IMR-90 (cell line): ENCODE data around the gene STXBP2. TPM values are rescaled to one million over a fixed set of nuclear protein-coding genes. Genes with fewer than 3 reads are reported as not detected.

Experiments used
- ATAC-seq: fragments of 200-7000 bp; cut with Tn5 transposase; 2 replicates; pipeline ENCODE4 v1.9.1; 2020; ENCODE audit warnings: low read depth, mild to moderate bottlenecking, moderate library complexity
- BruUV-seq: library from RNA; stranded (reverse); fragments of 400-500 nt; replicated peaks from 2 replicates; lab custom pipeline; 2021; lab: Mats Ljungman, UMichigan
- CTCF ChIA-PET: fragments of 300-600 bp; formaldehyde crosslinking; extraction: SDS; loops from one replicate; lab custom pipeline; 2021; ENCODE audit warnings: antibody characterized with exemption; lab: Yijun Ruan, JAX
- POLR2A ChIA-PET: fragments of 300-600 bp; sonication (Branson Sonifier 250); formaldehyde crosslinking; loops from one replicate; lab custom pipeline; 2022; ENCODE audit warnings: antibody characterized with exemption; ENCODE audit not compliant: unreplicated experiment; lab: Charles Lee
- DNase-seq: peaks from one replicate; pipeline ENCODE4 v3.0.0; 2013
- H2AFZ ChIP-seq: replicated peaks from 2 replicates; pipeline ENCODE3; 2013; ENCODE audit warnings: low read length, mild to moderate bottlenecking; ENCODE audit not compliant: poor library complexity
- H2AK5ac ChIP-seq: 2 replicates; pipeline ENCODE4 v1.6.1; 2013; ENCODE audit warnings: low read depth, low read length, inconsistent platforms
- H2AK9ac ChIP-seq: replicated peaks from 2 replicates; pipeline ENCODE3; 2013; ENCODE audit warnings: mild to moderate bottlenecking, low read depth, low read length, moderate library complexity; ENCODE audit not compliant: poor library complexity
- H2BK120ac ChIP-seq: 2 replicates; pipeline ENCODE4 v1.6.1; 2013; ENCODE audit warnings: low read depth, low read length, inconsistent platforms
- H2BK15ac ChIP-seq: 3 replicates; pipeline ENCODE4 v1.6.1; 2013; ENCODE audit warnings: low read depth, low read length, inconsistent platforms
- H2BK20ac ChIP-seq: 2 replicates; pipeline ENCODE4 v1.6.1; 2013; ENCODE audit warnings: low read depth, mild to moderate bottlenecking, inconsistent platforms, low read length, moderate library complexity
- H2BK5ac ChIP-seq: 2 replicates; pipeline ENCODE4 v1.6.1; 2013; ENCODE audit warnings: mild to moderate bottlenecking, low read depth, low read length, inconsistent platforms; ENCODE audit not compliant: poor library complexity, severe bottlenecking
- H3K14ac ChIP-seq: replicated peaks from 2 replicates; pipeline ENCODE4 v1.6.1; 2013; ENCODE audit warnings: low read depth, low read length, inconsistent platforms
- H3K18ac ChIP-seq: 2 replicates; pipeline ENCODE4 v1.6.1; 2013; ENCODE audit warnings: low read depth, low read length, control low read depth
- H3K23ac ChIP-seq: 2 replicates; pipeline ENCODE4 v1.6.1; 2013; ENCODE audit warnings: low read depth, low read length, inconsistent platforms
- H3K27ac ChIP-seq: 2 replicates; pipeline ENCODE4 v1.5.1; 2013; ENCODE audit warnings: mild to moderate bottlenecking, control low read depth, low read length; ENCODE audit not compliant: insufficient read depth
- H3K27me3 ChIP-seq: 2 replicates; pipeline ENCODE4 v1.6.1; 2013; ENCODE audit warnings: low read length; ENCODE audit not compliant: control insufficient read depth, insufficient read depth
- H3K36me3 ChIP-seq: 2 replicates; pipeline ENCODE4 v1.6.1; 2013; ENCODE audit warnings: low read length, mixed read lengths; ENCODE audit not compliant: control insufficient read depth, insufficient read depth
- H3K4ac ChIP-seq: 2 replicates; pipeline ENCODE4 v1.6.1; 2013; ENCODE audit warnings: low read depth, low read length, inconsistent platforms
- H3K4me1 ChIP-seq: 2 replicates; pipeline ENCODE4 v1.6.1; 2013; ENCODE audit warnings: low read length, mixed read lengths; ENCODE audit not compliant: control insufficient read depth, insufficient read depth
- H3K4me2 ChIP-seq: 2 replicates; pipeline ENCODE4 v1.6.1; 2013; ENCODE audit warnings: low read depth, mild to moderate bottlenecking, control low read depth, low read length, moderate library complexity
- H3K4me3 ChIP-seq: 2 replicates; pipeline ENCODE4 v1.5.1; 2013; ENCODE audit warnings: low read depth, mild to moderate bottlenecking, control low read depth, low read length, moderate library complexity; ENCODE audit not compliant: insufficient read depth
- H3K56ac ChIP-seq: 2 replicates; pipeline ENCODE4 v1.6.1; 2013; ENCODE audit warnings: low read length, inconsistent platforms; ENCODE audit not compliant: insufficient read depth; ENCODE audit errors: extremely low read depth
- H3K79me1 ChIP-seq, 2 experiments: 2 replicates each; pipeline ENCODE4 v1.6.1; 2013; ENCODE audit warnings: low read length in 2 of 2, inconsistent platforms in 1 of 2, low read depth in 1 of 2
- H3K9ac ChIP-seq: 2 replicates; pipeline ENCODE4 v1.6.1; 2013; ENCODE audit warnings: low read depth, low read length, control low read depth
- H3K9me1 ChIP-seq: 2 replicates; pipeline ENCODE4 v1.6.1; 2013; ENCODE audit warnings: low read length, inconsistent platforms; ENCODE audit not compliant: insufficient read depth
- H3K9me3 ChIP-seq: 2 replicates; pipeline ENCODE4 v1.6.1; 2013; ENCODE audit warnings: low read length; ENCODE audit not compliant: control insufficient read depth, insufficient read depth
- H4K20me1 ChIP-seq: 2 replicates; pipeline ENCODE4 v1.6.1; 2013; ENCODE audit warnings: low read length, inconsistent platforms; ENCODE audit not compliant: insufficient read depth
- H4K5ac ChIP-seq: 2 replicates; pipeline ENCODE4 v1.6.1; 2013; ENCODE audit warnings: mild to moderate bottlenecking, low read depth, low read length, control low read depth
- H4K8ac ChIP-seq, 2 experiments: 2 replicates each; pipeline ENCODE4 v1.6.1; 2013; ENCODE audit warnings: low read depth in 2 of 2, low read length in 2 of 2, control low read depth in 1 of 2, inconsistent platforms in 1 of 2
- H4K91ac ChIP-seq: 2 replicates; pipeline ENCODE4 v1.6.1; 2013; ENCODE audit warnings: low read depth, low read length, inconsistent platforms; ENCODE audit not compliant: insufficient read depth
- CEBPB ChIP-seq: IDR thresholded peaks from 2 replicates; pipeline ENCODE4 v1.6.1; 2012; ENCODE audit warnings: low read depth, low read length, improper control_type of control experiment
- MAFK ChIP-seq: IDR thresholded peaks from 2 replicates; pipeline ENCODE4 v1.6.1; 2012; ENCODE audit warnings: low read depth, low read length, improper control_type of control experiment
- MAZ ChIP-seq: IDR thresholded peaks from 2 replicates; pipeline ENCODE4 v1.6.1; 2012; ENCODE audit warnings: low read depth, mild to moderate bottlenecking, low read length, improper control_type of control experiment, moderate library complexity, borderline replicate concordance
- RFX5 ChIP-seq: IDR thresholded peaks from 2 replicates; pipeline ENCODE4 v1.8.0; 2012; ENCODE audit warnings: low read depth, mild to moderate bottlenecking, low read length, moderate library complexity
- WGBS, 2 experiments: methylation state at CpG; one replicate each; pipeline versions ENCODE4 v1.1.5 to v1.1.7; 2013; ENCODE audit warnings: missing lambda C conversion rate in 2 of 2; ENCODE audit not compliant: insufficient read length in 1 of 2; ENCODE audit errors: extremely low coverage in 2 of 2; 5-methylcytosine and 5-hydroxymethylcytosine counted together
- dilution Hi-C: fragments of 300-500 bp; cut with HindIII; formaldehyde crosslinking; loops from one replicate; pipeline ENCODE4 v1.14.3; 2018; ENCODE audit warnings: low sequenced_read_pairs; ENCODE audit not compliant: unreplicated experiment
- in situ Hi-C: fragments of 300-500 bp; cut with MboI; formaldehyde crosslinking; loops from 3 replicates; pipeline ENCODE4 v1.14.3; 2019; ENCODE audit warnings: low sequenced_read_pairs, inconsistent platforms, mixed read lengths
- intact Hi-C: fragments of 100-400 bp; cut with micrococcal nuclease; formaldehyde crosslinking; loops from 2 replicates; pipeline ENCODE4 v1.10.0; 2022
- polyA plus RNA-seq, 3 experiments: library from polyadenylated mRNA; depleted of rRNA; stranded (reverse); fragments of >200 nt; gene quantifications; 2 replicates each; pipeline ENCODE4 v1.2.3, GENCODE V29; 2012; ENCODE audit warnings: low replicate concordance in 1 of 3
- total RNA-seq: library from RNA; depleted of rRNA; stranded (reverse); fragments of >200 nt; gene quantifications from 2 replicates; pipeline ENCODE4 v1.2.3, GENCODE V29; 2012

Gene STXBP2
- total and polyA plus RNA-seq, 2 of the 4 experiments (the other 2 are of a cell fraction), result 3.9 to 12.6 TPM

DNA sequence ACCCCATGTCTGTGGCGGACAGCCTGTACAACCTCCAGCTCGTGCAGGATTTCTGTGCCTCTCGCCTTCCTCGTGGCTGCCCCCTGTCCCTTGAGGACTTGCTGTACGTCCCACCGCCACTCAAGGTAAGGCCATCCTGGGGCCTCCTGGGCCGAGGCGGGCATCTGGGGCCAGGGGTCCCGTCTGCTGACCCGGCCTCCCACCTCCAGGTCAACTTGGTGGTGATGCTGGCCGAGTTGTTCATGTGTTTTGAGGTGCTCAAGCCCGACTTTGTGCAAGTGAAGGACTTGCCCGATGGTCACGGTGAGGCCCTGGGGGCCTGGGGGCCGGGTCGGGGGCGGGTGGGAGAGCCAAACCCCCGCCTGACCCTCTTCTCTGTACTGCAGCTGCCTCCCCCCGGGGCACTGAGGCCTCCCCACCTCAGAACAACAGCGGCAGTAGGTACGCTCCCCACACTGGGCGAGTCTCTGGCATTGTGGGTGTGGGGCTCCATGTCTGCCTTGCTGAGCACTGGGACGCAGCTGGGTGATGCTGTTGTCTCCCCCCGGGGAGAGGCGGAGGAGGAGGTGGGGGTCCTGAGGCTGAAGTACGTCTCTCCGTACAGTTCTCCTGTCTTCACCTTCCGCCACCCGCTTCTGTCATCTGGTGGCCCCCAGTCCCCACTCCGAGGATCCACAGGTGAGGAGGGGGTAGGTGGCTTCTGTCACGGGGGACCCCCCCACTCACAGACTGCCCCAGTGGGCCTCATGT lies 26.2 kb upstream of the STXBP2 start:
- Histone ChIP-seq H3K27me3 (no peaks in the 10 kb centered on the region; the same call in 1 of the 2 replicates), H2AK9ac (no peak overlapping the region), H3K4me1 (no peaks in the 10 kb centered on the region), H4K5ac (no peak overlapping the region), H3K56ac (no peak overlapping the region), H4K91ac (no peak overlapping the region), H2BK20ac (no peak overlapping the region), H4K20me1 (no peaks in the 10 kb centered on the region), H2BK5ac (no peak overlapping the region), H3K4me3 (no peak overlapping the region), H3K23ac (no peak overlapping the region), H2BK15ac (no peak overlapping the region), H2AK5ac (no peak overlapping the region), H2BK120ac (no peak overlapping the region), H3K18ac (no peak overlapping the region), H3K14ac (no peak overlapping the region), H3K27ac (no peak overlapping the region), H4K8ac (no peak overlapping the region), H3K9me1 (no peaks in the 10 kb centered on the region), H3K4ac (no peak overlapping the region), H3K79me1 (no peaks in the 10 kb centered on the region), H3K4me2 (no peak overlapping the region), H3K36me3 (no peaks in the 10 kb centered on the region), H3K9me3 (no peaks in the 10 kb centered on the region), H3K9ac (no peak overlapping the region), H2AFZ (no peak overlapping the region)
- ATAC-seq (no peak), DNase-seq (no peak)
- intact Hi-C loops, result no loop called here
- ChIA-PET CTCF (no interaction called here), POLR2A (no interaction called here)
- dilution Hi-C loops, result no loop called here
- 79% methylated on average over 4 of the region's 31 CpGs; no CpG with 5 or more reads in 1 of the 2 experiments for WGBS, 2 experiments
- no TSS peak for BruUV-seq
- in situ Hi-C loops, result no loop called here
- TF ChIP-seq MAFK (no peak), CEBPB (no peak), RFX5 (no peak), MAZ (no peak)
